Lower leg skin (tissue), 4 donors: ENCODE data around the gene SKI. TPM values are rescaled to one million over a fixed set of nuclear protein-coding genes. Genes with fewer than 3 reads are reported as not detected.

Source experiments
- DNase-seq, 2 donors: peaks; one replicate each; pipeline ENCODE4 v3.0.0-alpha.2; 2019; ENCODE audit warnings: low spot score in 2 of 2
- H3K4me3 ChIP-seq: fragments of 200-600 bp; sonication (generic); 2 replicates; pipeline ENCODE4 v1.5.1; 2017; ENCODE audit warnings: mild to moderate bottlenecking, low read depth; ENCODE audit not compliant: poor library complexity, severe bottlenecking
- POLR2A ChIP-seq, 2 donors: fragments of 450-650 bp; IDR thresholded peaks; one replicate each; pipeline ENCODE4 v1.6.1; 2016 to 2017; ENCODE audit warnings: antibody characterized with exemption in 2 of 2, mild to moderate bottlenecking in 1 of 2, moderate library complexity in 1 of 2
- WGBS, 2 donors: methylation state at CpG; one replicate each; pipeline ENCODE4 v1.1.5; 2018; 5-methylcytosine and 5-hydroxymethylcytosine counted together
- intact Hi-C: fragments of 100-400 bp; cut with DNase I; formaldehyde crosslinking; loops from one replicate; pipeline ENCODE4 v1.15.0; 2023; ENCODE audit warnings: low total_unique reads
- total RNA-seq, 4 donors: library from RNA; depleted of rRNA; stranded (reverse); fragments of >200 nt; gene quantifications; one replicate each; pipeline ENCODE4 v1.1.0, GENCODE V29; 2016
- TF ChIP-seq, protein P1 (sequence below), 3 donors: fragments of 450-650 bp; IDR thresholded peaks; one replicate each; pipeline ENCODE4 v1.5.1; 2016; ENCODE audit warnings: antibody characterized with exemption in 3 of 3, mild to moderate bottlenecking in 3 of 3, moderate library complexity in 2 of 3

The SKI gene
- total RNA-seq, 4 donors from 2014 or later, result 67.3 to 80.8 (median 75.4) TPM

DNA sequence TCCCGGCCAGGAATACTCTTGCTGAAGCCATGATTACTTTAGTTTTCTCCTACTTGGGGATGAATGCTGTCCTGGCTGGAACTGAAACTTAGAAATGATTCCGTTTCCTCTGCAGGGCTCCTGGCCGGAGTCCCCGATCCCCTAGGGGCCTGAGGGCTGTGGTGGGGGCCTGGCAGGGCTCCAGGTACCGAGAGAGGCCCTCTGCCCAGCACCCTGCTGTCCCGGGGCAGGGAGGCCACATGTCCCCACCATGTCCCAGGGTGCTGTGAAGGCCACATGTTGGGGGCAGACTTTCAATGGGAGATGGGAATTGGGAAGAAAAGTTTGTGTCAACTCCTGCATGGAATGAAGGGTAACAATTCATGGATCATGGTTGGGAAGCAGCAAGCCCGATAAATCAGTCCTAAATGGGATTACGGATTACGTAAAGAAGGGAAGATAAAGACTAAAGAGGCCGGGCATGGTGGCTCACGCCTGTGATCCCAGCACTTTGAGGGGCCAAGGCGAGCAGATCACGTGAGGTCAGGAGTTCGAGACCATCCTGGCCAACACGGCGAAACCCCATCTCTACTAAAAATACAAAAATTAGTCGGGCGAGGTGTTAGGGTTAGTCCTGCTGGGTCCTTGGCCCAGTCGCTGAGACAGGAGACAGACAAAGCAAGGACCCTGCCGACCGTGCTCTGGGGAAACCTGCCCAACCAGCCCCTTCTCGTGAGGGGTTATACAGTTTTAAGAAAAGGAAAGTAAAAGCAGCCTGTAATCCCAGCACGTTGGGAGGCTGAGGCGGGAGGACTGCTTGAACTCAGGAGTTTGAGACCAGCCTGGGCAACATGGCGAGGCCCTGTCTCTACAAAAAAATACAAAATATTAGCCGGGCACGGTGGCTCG, 125.7 kb downstream of the SKI start:
- WGBS, 2 donors, result 77 to 81% methylated on average over 28 of the region's 28 CpGs
- no peak for TF ChIP-seq POLR2A (IDR thresholded peaks at IDR 0.05)
- TF ChIP-seq, protein P1, sequence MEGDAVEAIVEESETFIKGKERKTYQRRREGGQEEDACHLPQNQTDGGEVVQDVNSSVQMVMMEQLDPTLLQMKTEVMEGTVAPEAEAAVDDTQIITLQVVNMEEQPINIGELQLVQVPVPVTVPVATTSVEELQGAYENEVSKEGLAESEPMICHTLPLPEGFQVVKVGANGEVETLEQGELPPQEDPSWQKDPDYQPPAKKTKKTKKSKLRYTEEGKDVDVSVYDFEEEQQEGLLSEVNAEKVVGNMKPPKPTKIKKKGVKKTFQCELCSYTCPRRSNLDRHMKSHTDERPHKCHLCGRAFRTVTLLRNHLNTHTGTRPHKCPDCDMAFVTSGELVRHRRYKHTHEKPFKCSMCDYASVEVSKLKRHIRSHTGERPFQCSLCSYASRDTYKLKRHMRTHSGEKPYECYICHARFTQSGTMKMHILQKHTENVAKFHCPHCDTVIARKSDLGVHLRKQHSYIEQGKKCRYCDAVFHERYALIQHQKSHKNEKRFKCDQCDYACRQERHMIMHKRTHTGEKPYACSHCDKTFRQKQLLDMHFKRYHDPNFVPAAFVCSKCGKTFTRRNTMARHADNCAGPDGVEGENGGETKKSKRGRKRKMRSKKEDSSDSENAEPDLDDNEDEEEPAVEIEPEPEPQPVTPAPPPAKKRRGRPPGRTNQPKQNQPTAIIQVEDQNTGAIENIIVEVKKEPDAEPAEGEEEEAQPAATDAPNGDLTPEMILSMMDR (IDR thresholded peaks at IDR 0.05), result no peak
- intact Hi-C loops, result no loop called here
- H3K4me3 ChIP-seq, result no peak overlapping the region
- no peak for DNase-seq

DNA sequence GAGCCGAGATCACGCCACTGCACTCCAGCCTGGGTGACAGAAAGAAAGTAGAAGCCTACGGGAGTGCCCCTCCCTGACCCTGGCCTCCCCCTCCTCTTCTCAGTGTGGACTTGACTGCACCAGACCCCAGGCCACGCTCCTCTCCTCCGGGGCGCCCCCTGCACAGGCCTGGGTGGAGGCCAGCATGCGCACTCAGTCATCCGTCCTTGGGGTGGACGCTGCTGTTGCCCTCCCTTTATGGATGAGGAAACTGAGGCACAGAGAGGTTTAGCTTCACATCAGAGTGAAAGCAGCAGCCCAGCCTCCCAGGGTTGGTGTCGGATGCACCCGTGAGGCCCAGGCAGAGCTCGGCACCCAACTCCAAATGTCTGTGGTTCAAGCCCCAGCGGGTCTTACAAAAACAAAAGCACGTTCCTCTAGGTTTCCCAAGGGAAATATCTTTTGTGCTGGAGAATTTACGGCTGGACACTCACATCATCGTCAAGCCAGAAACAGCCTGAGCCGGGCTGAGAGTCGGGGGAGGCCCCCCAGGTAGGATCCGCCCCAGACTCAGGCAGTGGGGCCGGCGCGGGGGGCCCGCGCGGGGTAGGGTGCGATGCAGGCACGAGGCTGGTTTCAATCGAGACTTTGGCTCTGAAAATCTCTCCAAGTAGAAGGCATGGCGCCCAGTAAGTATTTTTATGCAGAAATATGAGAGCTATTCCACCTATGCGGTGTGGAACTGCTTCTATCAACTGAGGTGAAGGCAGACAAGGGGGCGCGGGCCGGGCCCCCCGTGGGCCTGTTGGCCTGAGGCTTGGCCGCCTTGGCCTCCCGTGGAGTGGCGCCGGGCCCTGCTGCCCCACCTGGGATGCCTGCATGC, 126.6 kb downstream of the SKI start:
- no peak for TF ChIP-seq POLR2A (IDR thresholded peaks at IDR 0.05)
- TF ChIP-seq, protein P1 (IDR thresholded peaks at IDR 0.05), result no peak
- 72 to 77% methylated on average over 37 to 38 of the region's 38 CpGs for WGBS, 2 donors
- no peak overlapping the region for H3K4me3 ChIP-seq
- intact Hi-C loops, result no loop called here
- DNase-seq, result peak in 1 of 2 donors; percentile 76

DNA sequence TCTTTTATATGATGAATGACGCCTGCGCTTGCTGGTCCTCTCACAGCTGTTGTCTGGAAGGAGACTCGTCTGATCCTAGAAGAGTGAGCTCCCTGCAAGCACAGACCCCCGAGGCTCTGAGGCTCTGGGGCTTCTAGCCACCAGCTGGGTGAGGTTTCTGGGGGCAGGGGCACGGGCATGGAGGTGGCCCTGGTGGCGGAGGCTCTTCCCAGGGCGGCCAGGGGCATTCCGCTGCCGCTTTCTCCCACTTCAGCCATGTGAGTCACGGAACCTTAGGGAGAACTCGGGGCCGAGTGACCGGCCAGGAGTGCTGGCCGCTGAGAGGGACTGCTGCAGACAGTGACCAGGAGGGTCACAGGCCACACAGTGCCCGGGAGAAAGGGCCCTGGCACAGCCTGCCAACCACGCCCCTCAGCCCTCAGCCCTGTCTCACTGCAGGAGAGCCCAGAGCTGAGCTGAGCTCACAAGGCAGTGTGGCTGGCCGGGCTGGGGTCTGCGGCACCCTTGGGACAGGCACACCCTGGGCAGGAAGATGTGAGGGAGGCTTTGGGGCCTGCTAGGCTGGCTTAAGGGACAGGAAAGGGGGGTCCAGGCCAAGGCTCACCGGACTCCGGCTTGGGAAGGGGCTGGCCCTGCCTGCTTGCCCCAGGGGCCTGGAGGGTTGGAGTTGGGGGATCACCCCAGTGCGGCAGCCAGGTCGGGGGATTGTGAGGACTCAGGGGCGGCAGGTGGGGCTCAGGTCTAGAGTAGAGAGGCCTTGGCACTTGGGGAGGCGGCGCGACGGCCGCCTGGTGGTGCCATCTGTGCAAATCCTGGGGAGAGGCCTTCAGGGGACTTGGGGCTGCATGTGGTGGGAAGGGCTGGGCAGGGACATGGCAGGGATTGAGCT, 127.5 kb downstream of the SKI start:
- WGBS, 2 donors, result 78 to 86% methylated on average over 22 to 24 of the region's 28 CpGs
- intact Hi-C loops, result no loop called here
- no peak overlapping the region for H3K4me3 ChIP-seq
- TF ChIP-seq POLR2A (IDR thresholded peaks at IDR 0.05), result no peak
- TF ChIP-seq, protein P1 (IDR thresholded peaks at IDR 0.05), result no peak
- DNase-seq, result no peak

DNA sequence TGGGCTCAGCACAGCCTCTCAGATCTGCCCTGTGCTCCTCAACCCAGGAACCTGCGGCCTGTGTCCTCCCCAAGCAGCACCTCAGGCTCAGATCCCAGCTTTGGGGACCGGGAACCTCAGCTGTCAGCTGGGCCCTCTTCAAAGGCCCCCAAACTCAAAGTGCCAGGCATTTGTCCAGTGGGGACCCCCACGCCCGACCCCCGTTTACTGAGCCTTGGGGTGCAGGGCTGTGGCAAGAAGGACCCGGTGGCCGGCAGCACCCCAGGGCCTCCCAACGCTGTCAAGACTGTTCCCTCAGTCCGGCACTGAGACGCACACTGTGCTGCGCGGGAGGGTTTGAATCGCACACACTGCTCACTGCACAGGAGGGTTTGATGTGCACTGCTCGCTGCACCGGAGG, 128.3 kb downstream of the SKI start:
- TF ChIP-seq POLR2A (IDR thresholded peaks at IDR 0.05), result no peak
- TF ChIP-seq, protein P1 (IDR thresholded peaks at IDR 0.05), result no peak
- DNase-seq, result no peak
- WGBS, 2 donors, result 93 to 97% methylated on average over 14 to 15 of the region's 15 CpGs
- H3K4me3 ChIP-seq, result no peak overlapping the region
- intact Hi-C loops, result no loop called here
